Activated CD4-positive, alpha-beta T cell treated with anti-CD3 and anti-CD28 coated beads, Interleukin-2, amount 10 ng/mL, durations not matched to agents 24 days and 14 days (primary cell): ENCODE results near the gene UHRF1. TPM values are rescaled to one million over a fixed set of nuclear protein-coding genes. Genes with fewer than 3 reads are reported as not detected.

ENCODE experiments used
- DNase-seq: peaks from one replicate; pipeline ENCODE4 v3.0.0; 2022
- H3K27ac Mint-ChIP-seq: one replicate; pipeline ENCODE4 v1.8.0; 2022; ENCODE audit warnings: mild to moderate bottlenecking, mixed read lengths
- H3K27me3 Mint-ChIP-seq: one replicate; pipeline ENCODE4 v1.8.0; 2022; ENCODE audit warnings: mixed read lengths
- H3K36me3 Mint-ChIP-seq: one replicate; pipeline ENCODE4 v1.8.0; 2022; ENCODE audit warnings: low read depth, mild to moderate bottlenecking, mixed read lengths
- H3K4me1 Mint-ChIP-seq: one replicate; pipeline ENCODE4 v1.8.0; 2021; ENCODE audit warnings: mixed read lengths
- H3K4me3 Mint-ChIP-seq: one replicate; pipeline ENCODE4 v1.8.0; 2022; ENCODE audit warnings: mild to moderate bottlenecking, moderate library complexity, mixed read lengths
- H3K9me3 Mint-ChIP-seq: one replicate; pipeline ENCODE4 v1.8.0; 2021; ENCODE audit warnings: mixed read lengths
- intact Hi-C: fragments of 100-400 bp; cut with micrococcal nuclease; formaldehyde crosslinking; loops from one replicate; pipeline ENCODE4 v1.15.1; 2023
- total RNA-seq: library from RNA; stranded (reverse); gene quantifications from 2 replicates; pipeline ENCODE4 v1.2.3, GENCODE V29; 2022

Gene UHRF1
- total RNA-seq, 1 donor from 2014 or later = 161 TPM

- no peaks in the 10 kb centered on the region for H3K27me3 Mint-ChIP-seq
- peaks cover 9% of the 10 kb centered on the region for H3K36me3 Mint-ChIP-seq
- no peak for DNase-seq
- peaks cover 7% of the 10 kb centered on the region for H3K4me1 Mint-ChIP-seq
- no peak overlapping the region for H3K4me3 Mint-ChIP-seq
- no peak overlapping the region for H3K27ac Mint-ChIP-seq
- intact Hi-C loops = no loop called here
- H3K9me3 Mint-ChIP-seq = no peaks in the 10 kb centered on the region
Observed at GRCh38 chr19:4986471-4986891, 77.2 kb downstream of the UHRF1 start.

DNA sequence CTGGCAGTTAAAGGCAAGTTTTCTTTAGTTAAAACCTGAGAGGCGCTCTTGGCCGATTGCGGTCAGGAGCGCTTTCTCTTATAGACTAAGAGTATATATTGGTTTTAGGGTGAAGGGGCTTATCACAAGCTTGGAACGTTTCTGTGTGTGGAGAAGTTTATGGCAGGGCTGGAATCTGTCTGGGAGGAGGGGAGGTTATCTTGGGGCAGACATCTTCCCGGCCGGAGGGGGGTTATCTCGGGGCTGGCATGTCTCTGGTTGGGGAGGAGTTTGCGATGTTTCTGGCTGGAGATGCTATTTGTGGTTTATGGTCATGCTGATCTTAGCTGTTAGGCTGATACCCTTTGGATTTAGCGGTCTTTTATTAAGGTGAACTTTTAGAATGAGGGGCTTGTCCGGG is 78.0 kb downstream of the UHRF1 start:
- H3K27ac Mint-ChIP-seq = no peak overlapping the region

GRCh38 chr19:4987692-4988370 is 78.5 kb downstream of the UHRF1 start:
- H3K36me3 Mint-ChIP-seq = peaks cover 19% of the 10 kb centered on the region
- H3K27ac Mint-ChIP-seq = no peak overlapping the region
- intact Hi-C loops = no loop called here
- no peaks in the 10 kb centered on the region for H3K9me3 Mint-ChIP-seq
- no peak for DNase-seq
- no peaks in the 10 kb centered on the region for H3K27me3 Mint-ChIP-seq
- H3K4me3 Mint-ChIP-seq = no peak overlapping the region
- H3K4me1 Mint-ChIP-seq = peaks cover 7% of the 10 kb centered on the region

More for the DNA sequence above, 78.0 kb downstream of the UHRF1 start:
- intact Hi-C loops = no loop called here
- no peak overlapping the region for H3K4me3 Mint-ChIP-seq
- H3K27me3 Mint-ChIP-seq = no peaks in the 10 kb centered on the region
- peaks cover 15% of the 10 kb centered on the region for H3K36me3 Mint-ChIP-seq
- H3K4me1 Mint-ChIP-seq = peaks cover 6% of the 10 kb centered on the region
- DNase-seq = no peak
- no peaks in the 10 kb centered on the region for H3K9me3 Mint-ChIP-seq

DNA sequence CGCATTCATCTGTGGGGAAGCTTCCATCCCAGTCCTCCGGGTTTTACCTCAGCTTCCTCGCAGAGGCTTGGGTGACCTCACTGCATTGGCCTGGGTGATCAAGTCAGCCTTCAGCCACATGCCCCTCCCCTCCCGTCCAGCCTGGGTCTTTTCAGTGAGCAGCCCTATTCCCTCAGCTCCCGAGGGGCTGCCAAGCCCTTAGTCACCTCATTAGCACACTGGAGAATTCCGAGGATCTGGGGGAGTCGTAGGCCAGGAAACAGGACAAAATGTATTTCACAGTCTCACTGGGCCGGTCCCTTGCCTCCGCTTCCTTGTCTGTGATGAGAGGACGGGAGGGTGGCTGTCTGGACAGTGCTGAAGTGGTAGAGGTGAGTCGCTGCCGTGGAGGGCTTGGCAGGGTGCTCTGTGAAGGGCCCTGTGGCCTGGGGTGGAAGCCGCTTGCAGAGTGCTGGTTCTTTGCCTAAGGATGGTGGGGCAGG is 79.5 kb downstream of the UHRF1 start:
- Mint-ChIP-seq H3K27ac (no peak overlapping the region), H3K4me3 (no peak overlapping the region), H3K27me3 (no peaks in the 10 kb centered on the region), H3K9me3 (no peaks in the 10 kb centered on the region), H3K36me3 (peaks cover 22% of the 10 kb centered on the region), H3K4me1 (peaks cover 7% of the 10 kb centered on the region)
- intact Hi-C loops = no loop called here
- no peak for DNase-seq

GRCh38 chr19:4990306-4990705 is 81.0 kb downstream of the UHRF1 start:
- intact Hi-C loops = no loop called here
- DNase-seq = no peak
- H3K9me3 Mint-ChIP-seq = no peaks in the 10 kb centered on the region
- peaks cover 22% of the 10 kb centered on the region for H3K36me3 Mint-ChIP-seq
- H3K4me3 Mint-ChIP-seq = no peak overlapping the region
- peaks cover 7% of the 10 kb centered on the region for H3K4me1 Mint-ChIP-seq
- no peak overlapping the region for H3K27ac Mint-ChIP-seq
- H3K27me3 Mint-ChIP-seq = no peaks in the 10 kb centered on the region

- DNase-seq = no peak
- Mint-ChIP-seq H3K4me3 (no peak overlapping the region), H3K36me3 (peaks cover 28% of the 10 kb centered on the region), H3K27ac (no peak overlapping the region), H3K9me3 (no peaks in the 10 kb centered on the region), H3K4me1 (peaks cover 9% of the 10 kb centered on the region), H3K27me3 (no peaks in the 10 kb centered on the region)
- intact Hi-C loops = no loop called here
Observed at GRCh38 chr19:4991538-4991937, 82.2 kb downstream of the UHRF1 start.

- no peak overlapping the region for H3K4me3 Mint-ChIP-seq
- no peak overlapping the region for H3K27ac Mint-ChIP-seq
- intact Hi-C loops = no loop called here
- H3K27me3 Mint-ChIP-seq = no peaks in the 10 kb centered on the region
- no peaks in the 10 kb centered on the region for H3K9me3 Mint-ChIP-seq
- no peak for DNase-seq
- peaks cover 9% of the 10 kb centered on the region for H3K4me1 Mint-ChIP-seq
- peaks cover 31% of the 10 kb centered on the region for H3K36me3 Mint-ChIP-seq
Observed at GRCh38 chr19:4991996-4992698, 82.8 kb downstream of the UHRF1 start.

- intact Hi-C loops = no loop called here
- H3K27me3 Mint-ChIP-seq = no peaks in the 10 kb centered on the region
- no peak overlapping the region for H3K4me3 Mint-ChIP-seq
- H3K9me3 Mint-ChIP-seq = no peaks in the 10 kb centered on the region
- peaks cover 31% of the 10 kb centered on the region for H3K36me3 Mint-ChIP-seq
- DNase-seq = no peak
- H3K4me1 Mint-ChIP-seq = peaks cover 4% of the 10 kb centered on the region
- H3K27ac Mint-ChIP-seq = no peak overlapping the region
Observed at GRCh38 chr19:4993683-4994082, 84.4 kb downstream of the UHRF1 start.

GRCh38 chr19:4996701-4997100 is 87.4 kb downstream of the UHRF1 start:
- H3K36me3 Mint-ChIP-seq = peaks cover 37% of the 10 kb centered on the region
- DNase-seq = no peak
- intact Hi-C loops = no loop called here
- no peaks in the 10 kb centered on the region for H3K9me3 Mint-ChIP-seq
- no peak overlapping the region for H3K4me3 Mint-ChIP-seq
- peaks cover 13% of the 10 kb centered on the region for H3K4me1 Mint-ChIP-seq
- H3K27ac Mint-ChIP-seq = no peak overlapping the region
- H3K27me3 Mint-ChIP-seq = no peaks in the 10 kb centered on the region

GRCh38 chr19:4997297-4997696 is 88.0 kb downstream of the UHRF1 start:
- Mint-ChIP-seq H3K9me3 (no peaks in the 10 kb centered on the region), H3K4me3 (no peak overlapping the region), H3K36me3 (peaks cover 33% of the 10 kb centered on the region), H3K27ac (no peak overlapping the region), H3K27me3 (no peaks in the 10 kb centered on the region), H3K4me1 (peaks cover 12% of the 10 kb centered on the region)
- intact Hi-C loops = no loop called here
- DNase-seq = no peak

- Mint-ChIP-seq H3K36me3 (peaks cover 31% of the 10 kb centered on the region), H3K27me3 (no peaks in the 10 kb centered on the region), H3K4me3 (no peak overlapping the region), H3K4me1 (peaks cover 15% of the 10 kb centered on the region), H3K27ac (no peak overlapping the region), H3K9me3 (no peaks in the 10 kb centered on the region)
- DNase-seq = no peak
- intact Hi-C loops = loop anchor here (2.0 kb wide), 1 partner anchor 31 kb away; no protein-coding TSS in a partner anchor
Observed at GRCh38 chr19:5000120-5000611, 90.9 kb downstream of the UHRF1 start.

GRCh38 chr19:5001615-5002014 is 92.3 kb downstream of the UHRF1 start:
- Mint-ChIP-seq H3K4me3 (no peak overlapping the region), H3K27ac (no peak overlapping the region)

GRCh38 chr19:5002143-5002542 is 92.8 kb downstream of the UHRF1 start:
- DNase-seq = no peak
- intact Hi-C loops = no loop called here
- no peak overlapping the region for H3K4me3 Mint-ChIP-seq
- peaks cover 14% of the 10 kb centered on the region for H3K4me1 Mint-ChIP-seq
- H3K36me3 Mint-ChIP-seq = peaks cover 25% of the 10 kb centered on the region
- no peaks in the 10 kb centered on the region for H3K27me3 Mint-ChIP-seq
- no peaks in the 10 kb centered on the region for H3K9me3 Mint-ChIP-seq
- H3K27ac Mint-ChIP-seq = no peak overlapping the region

More at GRCh38 chr19:5001615-5002014, 92.3 kb downstream of the UHRF1 start:
- Mint-ChIP-seq H3K9me3 (no peaks in the 10 kb centered on the region), H3K4me1 (peaks cover 14% of the 10 kb centered on the region), H3K27me3 (no peaks in the 10 kb centered on the region), H3K36me3 (peaks cover 28% of the 10 kb centered on the region)
- intact Hi-C loops = loop anchor here (2.0 kb wide), 1 partner anchor 29 kb away; no protein-coding TSS in a partner anchor
- peak; percentile 75 for DNase-seq

DNA sequence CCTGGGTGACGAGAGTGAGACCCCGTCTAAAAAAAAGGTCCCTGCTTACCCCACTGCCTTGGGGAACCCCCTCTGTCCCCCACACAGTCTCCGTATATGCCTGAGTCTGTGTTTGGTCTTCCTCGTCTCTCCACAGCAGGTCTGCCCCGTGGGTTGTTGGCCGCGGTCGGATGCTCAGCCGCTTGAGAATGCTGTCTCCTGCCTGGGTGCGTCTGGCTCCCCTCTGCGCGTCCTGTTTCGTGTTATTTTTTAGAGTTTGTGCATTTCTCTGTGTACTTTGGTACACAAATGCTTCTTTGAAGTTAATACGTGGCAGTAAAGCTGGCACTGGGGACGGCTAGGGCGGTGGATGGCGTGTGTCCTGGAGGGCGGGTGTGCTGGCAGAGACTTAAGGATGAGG is 94.5 kb downstream of the UHRF1 start:
- H3K9me3 Mint-ChIP-seq = no peaks in the 10 kb centered on the region
- no peak overlapping the region for H3K4me3 Mint-ChIP-seq
- H3K36me3 Mint-ChIP-seq = peaks cover 24% of the 10 kb centered on the region
- H3K4me1 Mint-ChIP-seq = peaks cover 14% of the 10 kb centered on the region
- DNase-seq = no peak
- intact Hi-C loops = no loop called here
- H3K27me3 Mint-ChIP-seq = no peaks in the 10 kb centered on the region
- H3K27ac Mint-ChIP-seq = no peak overlapping the region
